ENCODE data around the gene VCAM1.

VCAM1 gene

GRCh38 chr1:100719490-100719889 is at the start of gene VCAM1:
Gene VCAM1, plus strand, starts transcription at chr1:100719742. Its CDS starts 119 bp downstream, at chr1:100719861.
- Histone ChIP-seq H3K4me1 (ENCODE audit: insufficient read depth, insufficient read length) (no peaks in the 10 kb centered on the region), H3K4me3 (ENCODE audit: insufficient read length, low read depth) (no peak within 1 kb of the TSS), H3K27me3 (ENCODE audit: insufficient read depth, insufficient read length) (no peaks in the 10 kb centered on the region), H3K9ac (ENCODE audit: insufficient read length, low read depth) (no peak within 1 kb of the TSS), H3K36me3 (ENCODE audit: insufficient read depth, insufficient read length, low read length) (no peaks in the 10 kb centered on the region), H3K9me3 (ENCODE audit: insufficient read depth, low read length) (no peaks in the 10 kb centered on the region)
- no peak for DNase-seq (ENCODE audit: low read depth, low spot score)
- TF ChIP-seq ZNF274 (IDR thresholded peaks at IDR 0.05; ENCODE audit: low read depth, low read length) (no peak), YY1 (IDR thresholded peaks at IDR 0.05; ENCODE audit: insufficient read depth, insufficient read length) (no peak), SUZ12 (IDR thresholded peaks at IDR 0.05; ENCODE audit: extremely low read depth, insufficient read depth, insufficient read length) (no peak)

GRCh38 chr1:100670083-100670482 is 49.5 kb upstream of the VCAM1 start:
- TF ChIP-seq ZNF274 (IDR thresholded peaks at IDR 0.05; ENCODE audit: low read depth, low read length) (no peak), SUZ12 (IDR thresholded peaks at IDR 0.05; ENCODE audit: extremely low read depth, insufficient read depth, insufficient read length) (no peak), YY1 (IDR thresholded peaks at IDR 0.05; ENCODE audit: insufficient read depth, insufficient read length) (no peak)
- Histone ChIP-seq H3K4me3 (ENCODE audit: insufficient read length, low read depth) (no peak overlapping the region), H3K27me3 (ENCODE audit: insufficient read depth, insufficient read length) (no peaks in the 10 kb centered on the region), H3K9me3 (ENCODE audit: insufficient read depth, low read length) (peaks cover 22% of the 10 kb centered on the region; the same call in 1 of the 2 replicates), H3K36me3 (ENCODE audit: insufficient read depth, insufficient read length, low read length) (no peaks in the 10 kb centered on the region), H3K9ac (ENCODE audit: insufficient read length, low read depth) (no peak overlapping the region), H3K4me1 (ENCODE audit: insufficient read depth, insufficient read length) (no peaks in the 10 kb centered on the region)
- no peak for DNase-seq (ENCODE audit: low read depth, low spot score)

GRCh38 chr1:100671601-100672000 is 47.9 kb upstream of the VCAM1 start:
- Histone ChIP-seq H3K27me3 (ENCODE audit: insufficient read depth, insufficient read length) (no peaks in the 10 kb centered on the region), H3K4me1 (ENCODE audit: insufficient read depth, insufficient read length) (no peaks in the 10 kb centered on the region), H3K36me3 (ENCODE audit: insufficient read depth, insufficient read length, low read length) (no peaks in the 10 kb centered on the region), H3K9me3 (ENCODE audit: insufficient read depth, low read length) (peaks cover 22% of the 10 kb centered on the region; the same call in 1 of the 2 replicates), H3K4me3 (ENCODE audit: insufficient read length, low read depth) (no peak overlapping the region), H3K9ac (ENCODE audit: insufficient read length, low read depth) (no peak overlapping the region)
- TF ChIP-seq ZNF274 (IDR thresholded peaks at IDR 0.05; ENCODE audit: low read depth, low read length) (no peak), SUZ12 (IDR thresholded peaks at IDR 0.05; ENCODE audit: extremely low read depth, insufficient read depth, insufficient read length) (no peak), YY1 (IDR thresholded peaks at IDR 0.05; ENCODE audit: insufficient read depth, insufficient read length) (no peak)
- no peak for DNase-seq (ENCODE audit: low read depth, low spot score)

GRCh38 chr1:100683448-100684349 is 35.8 kb upstream of the VCAM1 start:
- no peaks in the 10 kb centered on the region for H3K27me3 ChIP-seq (ENCODE audit: insufficient read depth, insufficient read length)
- no peaks in the 10 kb centered on the region for H3K36me3 ChIP-seq (ENCODE audit: insufficient read depth, insufficient read length, low read length)
- H3K9ac ChIP-seq (ENCODE audit: insufficient read length, low read depth), result no peak overlapping the region
- no peaks in the 10 kb centered on the region for H3K9me3 ChIP-seq (ENCODE audit: insufficient read depth, low read length)
- no peaks in the 10 kb centered on the region for H3K4me1 ChIP-seq (ENCODE audit: insufficient read depth, insufficient read length)
- TF ChIP-seq ZNF274 (IDR thresholded peaks at IDR 0.05; ENCODE audit: low read depth, low read length) (no peak), YY1 (IDR thresholded peaks at IDR 0.05; ENCODE audit: insufficient read depth, insufficient read length) (no peak), SUZ12 (IDR thresholded peaks at IDR 0.05; ENCODE audit: extremely low read depth, insufficient read depth, insufficient read length) (no peak)
- no peak overlapping the region for H3K4me3 ChIP-seq (ENCODE audit: insufficient read length, low read depth)
- no peak for DNase-seq (ENCODE audit: low read depth, low spot score)

GRCh38 chr1:100699744-100700143 is 19.8 kb upstream of the VCAM1 start:
- DNase-seq (ENCODE audit: low read depth, low spot score), result no peak
- Histone ChIP-seq H3K36me3 (ENCODE audit: insufficient read depth, insufficient read length, low read length) (no peaks in the 10 kb centered on the region), H3K9me3 (ENCODE audit: insufficient read depth, low read length) (no peaks in the 10 kb centered on the region), H3K4me1 (ENCODE audit: insufficient read depth, insufficient read length) (no peaks in the 10 kb centered on the region), H3K4me3 (ENCODE audit: insufficient read length, low read depth) (no peak overlapping the region), H3K27me3 (ENCODE audit: insufficient read depth, insufficient read length) (no peaks in the 10 kb centered on the region), H3K9ac (ENCODE audit: insufficient read length, low read depth) (no peak overlapping the region)
- TF ChIP-seq YY1 (IDR thresholded peaks at IDR 0.05; ENCODE audit: insufficient read depth, insufficient read length) (no peak), SUZ12 (IDR thresholded peaks at IDR 0.05; ENCODE audit: extremely low read depth, insufficient read depth, insufficient read length) (no peak), ZNF274 (IDR thresholded peaks at IDR 0.05; ENCODE audit: low read depth, low read length) (no peak)

GRCh38 chr1:100700586-100700985 is 19.0 kb upstream of the VCAM1 start:
- DNase-seq (ENCODE audit: low read depth, low spot score), result no peak
- H3K27me3 ChIP-seq (ENCODE audit: insufficient read depth, insufficient read length), result no peaks in the 10 kb centered on the region
- H3K4me1 ChIP-seq (ENCODE audit: insufficient read depth, insufficient read length), result no peaks in the 10 kb centered on the region
- H3K9ac ChIP-seq (ENCODE audit: insufficient read length, low read depth), result no peak overlapping the region
- H3K9me3 ChIP-seq (ENCODE audit: insufficient read depth, low read length), result no peaks in the 10 kb centered on the region
- no peak for TF ChIP-seq SUZ12 (IDR thresholded peaks at IDR 0.05; ENCODE audit: extremely low read depth, insufficient read depth, insufficient read length)
- no peak for TF ChIP-seq YY1 (IDR thresholded peaks at IDR 0.05; ENCODE audit: insufficient read depth, insufficient read length)
- no peak for TF ChIP-seq ZNF274 (IDR thresholded peaks at IDR 0.05; ENCODE audit: low read depth, low read length)
- H3K36me3 ChIP-seq (ENCODE audit: insufficient read depth, insufficient read length, low read length), result no peaks in the 10 kb centered on the region
- no peak overlapping the region for H3K4me3 ChIP-seq (ENCODE audit: insufficient read length, low read depth)

GRCh38 chr1:100703052-100703451 is 16.5 kb upstream of the VCAM1 start:
- TF ChIP-seq ZNF274 (IDR thresholded peaks at IDR 0.05; ENCODE audit: low read depth, low read length), result no peak
- no peak for TF ChIP-seq SUZ12 (IDR thresholded peaks at IDR 0.05; ENCODE audit: extremely low read depth, insufficient read depth, insufficient read length)
- TF ChIP-seq YY1 (IDR thresholded peaks at IDR 0.05; ENCODE audit: insufficient read depth, insufficient read length), result no peak
- Histone ChIP-seq H3K36me3 (ENCODE audit: insufficient read depth, insufficient read length, low read length) (no peaks in the 10 kb centered on the region), H3K9ac (ENCODE audit: insufficient read length, low read depth) (no peak overlapping the region), H3K9me3 (ENCODE audit: insufficient read depth, low read length) (no peaks in the 10 kb centered on the region), H3K27me3 (ENCODE audit: insufficient read depth, insufficient read length) (no peaks in the 10 kb centered on the region), H3K4me3 (ENCODE audit: insufficient read length, low read depth) (no peak overlapping the region), H3K4me1 (ENCODE audit: insufficient read depth, insufficient read length) (no peaks in the 10 kb centered on the region)
- DNase-seq (ENCODE audit: low read depth, low spot score), result no peak
